Prostate gland (tissue), 2 donors: ENCODE data around the gene FIP1L1. TPM values are rescaled to one million over a fixed set of nuclear protein-coding genes. Genes with fewer than 3 reads are reported as not detected.
"Not testable (repeated sequence)": the region's sequence is repeated elsewhere in the genome, so short reads cannot be mapped to it uniquely, and the experiment has no call there.

Source experiments
- DNase-seq: peaks from one replicate; pipeline ENCODE4 v3.0.0-alpha.2; 2019; ENCODE audit warnings: low spot score
- H3K27ac ChIP-seq, 2 donors: fragments of 200-600 bp; sonication (generic); 2 replicates each; pipeline ENCODE4 v1.5.1; 2017 to 2019
- H3K27me3 ChIP-seq: fragments of 200-600 bp; sonication (generic); replicated peaks from 2 replicates; pipeline ENCODE4 v1.5.1; 2019; ENCODE audit not compliant: insufficient read depth
- H3K36me3 ChIP-seq, 2 donors: fragments of 200-600 bp; sonication (generic); 1 replicate in 1 of 2; 2 replicates in 1 of 2; pipeline versions ENCODE4 v1.5.1 to v1.8.1; 2017 to 2019
- H3K4me1 ChIP-seq: fragments of 200-600 bp; sonication (generic); replicated peaks from 2 replicates; pipeline ENCODE4 v1.5.1; 2019
- H3K4me3 ChIP-seq, 2 donors: fragments of 200-600 bp; sonication (generic); 2 replicates each; pipeline ENCODE4 v1.5.1; 2017 to 2019
- H3K9me3 ChIP-seq: fragments of 200-600 bp; sonication (generic); 2 replicates; pipeline ENCODE4 v1.5.1; 2017
- CTCF ChIP-seq, 4 experiments: fragments of 200-600 bp in 2 of 4; fragments of 450-650 bp in 2 of 4; sonication (generic) in 2 of 4; IDR thresholded peaks; 1 replicate in 3 of 4; 2 replicates in 1 of 4; pipeline ENCODE4 v1.5.1; 2016 to 2019; ENCODE audit warnings: antibody characterized with exemption in 4 of 4, mild to moderate bottlenecking in 2 of 4, moderate library complexity in 2 of 4
- POLR2A ChIP-seq: fragments of 450-650 bp; IDR thresholded peaks from one replicate; pipeline ENCODE4 v1.6.1; 2016; ENCODE audit warnings: antibody characterized with exemption, mild to moderate bottlenecking
- POLR2AphosphoS5 ChIP-seq: sonication (generic); formaldehyde crosslinking; IDR thresholded peaks from one replicate; pipeline ENCODE4 v1.6.1; 2017; ENCODE audit warnings: antibody characterized with exemption
- WGBS: methylation state at CpG from one replicate; pipeline ENCODE4 v1.1.5; 2018; 5-methylcytosine and 5-hydroxymethylcytosine counted together
- intact Hi-C: fragments of 100-400 bp; cut with DNase I; formaldehyde crosslinking; loops from one replicate; pipeline ENCODE4 v1.14.2; 2022
- total RNA-seq, 2 donors: library from RNA; depleted of rRNA; stranded (reverse); fragments of >200 nt; gene quantifications; one replicate each; pipeline ENCODE4 v1.1.0, GENCODE V29; 2016

Gene FIP1L1
- total RNA-seq, 2 donors from 2014 or later = 41.0 to 63.5 TPM

GRCh38 chr4:53465891-53466290 lies 88.5 kb downstream of the FIP1L1 start:
- Histone ChIP-seq H3K36me3 (no peaks in the 10 kb centered on the region), H3K27me3 (no peaks in the 10 kb centered on the region), H3K4me3 (no peak overlapping the region), H3K9me3 (no peaks in the 10 kb centered on the region), H3K4me1 (no peaks in the 10 kb centered on the region), H3K27ac (no peak overlapping the region)
- intact Hi-C loops = no loop called here
- DNase-seq = no peak
- TF ChIP-seq CTCF (IDR thresholded peaks at IDR 0.05) = no peak
- no peak for TF ChIP-seq POLR2A
- no peak for TF ChIP-seq POLR2AphosphoS5

DNA sequence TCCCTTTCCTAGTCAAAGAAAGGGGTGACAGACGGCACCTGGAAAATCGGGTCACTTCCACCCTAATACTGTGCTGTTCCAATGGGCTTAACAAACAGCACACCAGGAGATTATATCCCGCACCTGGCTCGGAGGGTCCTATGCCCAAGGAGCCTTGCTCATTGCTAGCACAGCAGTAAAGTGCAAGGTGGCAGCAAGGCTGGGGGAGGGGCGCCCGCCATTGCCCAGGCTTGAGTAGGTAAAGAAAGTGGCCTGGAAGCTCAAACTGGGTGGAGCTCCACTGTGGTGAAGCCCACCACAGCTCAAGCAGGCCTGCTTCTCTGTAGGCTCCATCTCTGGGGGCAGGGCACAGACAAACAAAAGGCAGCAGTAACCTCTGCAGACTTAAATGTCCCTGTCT lies 89.1 kb downstream of the FIP1L1 start:
- H3K4me3 ChIP-seq, H3K9me3 ChIP-seq, H3K27ac ChIP-seq, DNase-seq, H3K36me3 ChIP-seq, H3K4me1 ChIP-seq, H3K27me3 ChIP-seq, intact Hi-C loops: not testable (repeated sequence)
- WGBS = 96% methylated on average over 6 of the region's 6 CpGs

DNA sequence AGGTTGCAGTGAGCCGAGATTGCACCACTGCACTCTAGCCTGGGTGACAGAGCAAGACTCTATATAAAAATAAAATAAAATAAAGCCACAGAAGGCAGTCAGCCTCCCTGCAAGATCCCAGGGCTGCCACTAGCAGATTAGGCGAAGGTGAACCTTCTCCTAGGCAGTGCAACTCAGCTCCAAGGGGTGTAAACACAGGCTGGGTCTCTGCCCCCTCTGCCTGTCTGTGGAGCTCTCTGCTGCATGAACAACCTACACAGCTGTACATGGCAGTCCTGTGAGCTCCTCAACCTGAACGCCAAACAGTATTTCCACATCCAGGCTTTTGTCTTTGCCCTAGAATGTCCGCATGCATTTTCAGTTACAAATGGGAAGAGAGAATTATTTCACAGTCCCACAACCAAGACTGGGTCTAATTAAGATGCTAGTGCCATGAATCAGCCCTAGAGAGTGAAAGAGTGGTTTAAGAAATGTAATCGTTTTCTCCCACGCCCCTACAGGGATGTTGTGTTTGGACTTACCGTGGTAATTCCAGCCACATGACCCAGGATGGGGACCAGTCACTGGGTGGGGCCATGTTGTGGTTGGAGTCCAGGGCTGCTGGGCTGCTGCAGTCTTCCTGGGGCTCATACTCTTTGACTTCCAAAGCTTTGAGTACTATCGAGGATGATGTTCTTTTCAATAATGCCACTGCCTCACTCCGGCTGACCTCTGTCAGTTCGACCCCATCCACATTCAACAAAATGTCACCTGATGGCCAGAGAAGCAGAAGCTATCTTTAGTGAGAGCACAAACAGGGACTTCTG lies 99.0 kb downstream of the FIP1L1 start:
- TF ChIP-seq POLR2A = no peak
- no peak for TF ChIP-seq CTCF (IDR thresholded peaks at IDR 0.05)
- TF ChIP-seq POLR2AphosphoS5 = no peak
- H3K36me3 ChIP-seq = no peaks in the 10 kb centered on the region
- 83% methylated on average over 10 of the region's 10 CpGs for WGBS

DNA sequence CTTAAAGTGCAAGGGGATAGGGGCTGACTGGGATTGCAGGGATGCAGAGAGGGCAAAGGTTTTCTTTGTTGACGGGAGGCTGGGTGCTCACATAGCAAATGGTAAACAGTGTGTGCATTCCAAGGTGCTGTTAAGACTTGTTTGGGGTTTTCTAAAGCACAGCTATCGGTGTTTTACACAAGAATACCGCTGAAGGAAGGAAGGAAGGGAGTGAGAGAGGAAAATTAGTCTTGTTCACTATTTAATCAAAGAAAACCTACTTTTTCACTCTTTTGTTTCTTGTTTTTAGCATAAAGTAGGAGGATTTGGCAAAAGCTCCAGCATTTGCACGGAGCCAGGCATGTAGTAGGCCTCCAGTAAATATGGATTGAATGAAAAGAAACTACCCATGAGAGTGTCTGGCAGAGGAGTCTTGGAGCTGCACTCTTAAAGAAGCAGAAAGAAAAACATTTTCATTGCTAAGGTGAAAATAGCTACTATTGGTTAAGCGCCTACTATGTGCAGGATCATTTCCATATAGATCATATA lies 99.7 kb downstream of the FIP1L1 start:
- H3K4me1 ChIP-seq = no peaks in the 10 kb centered on the region
- no peak overlapping the region for H3K27ac ChIP-seq
- H3K4me3 ChIP-seq = no peak overlapping the region
- H3K36me3 ChIP-seq = no peaks in the 10 kb centered on the region
- WGBS = 45% methylated on average over 5 of the region's 5 CpGs
- no peaks in the 10 kb centered on the region for H3K9me3 ChIP-seq
- TF ChIP-seq POLR2AphosphoS5 (no peak), CTCF (IDR thresholded peaks at IDR 0.05) (no peak), POLR2A (no peak)
- DNase-seq = no peak
- intact Hi-C loops = no loop called here
- H3K27me3 ChIP-seq = no peaks in the 10 kb centered on the region

More for the DNA sequence above, 99.0 kb downstream of the FIP1L1 start:
- no peak for DNase-seq
- Histone ChIP-seq H3K4me1 (no peaks in the 10 kb centered on the region), H3K27ac (no peak overlapping the region), H3K4me3 (no peak overlapping the region), H3K27me3 (no peaks in the 10 kb centered on the region), H3K9me3 (no peaks in the 10 kb centered on the region)
- intact Hi-C loops = no loop called here

DNA sequence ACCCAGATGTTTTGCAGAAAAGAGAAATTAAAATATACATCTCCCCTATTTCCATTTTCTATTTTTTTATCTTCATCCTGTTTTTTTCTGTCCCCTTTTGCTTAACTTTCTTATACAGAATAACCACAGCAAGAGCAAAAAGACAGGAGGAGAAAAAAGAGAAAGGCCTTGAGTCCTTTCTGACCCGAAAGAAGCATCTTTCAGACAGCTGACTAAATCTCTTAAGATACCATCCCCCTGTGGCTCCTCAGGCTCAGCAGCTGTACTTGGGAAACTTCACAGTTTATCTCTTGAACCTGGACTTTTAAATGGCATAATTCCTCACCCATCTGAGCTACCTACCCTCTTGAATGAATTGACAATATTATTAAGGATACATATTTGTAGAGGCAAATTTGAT lies 100.2 kb downstream of the FIP1L1 start:
- Histone ChIP-seq H3K4me3 (no peak overlapping the region), H3K4me1 (no peaks in the 10 kb centered on the region), H3K27me3 (no peaks in the 10 kb centered on the region), H3K27ac (no peak overlapping the region), H3K9me3 (no peaks in the 10 kb centered on the region), H3K36me3 (no peaks in the 10 kb centered on the region)
- intact Hi-C loops = no loop called here
- TF ChIP-seq POLR2A = no peak
- TF ChIP-seq POLR2AphosphoS5 = no peak
- no peak for TF ChIP-seq CTCF (IDR thresholded peaks at IDR 0.05)
- WGBS = 81% methylated on average over 1 of the region's 1 CpG
- no peak for DNase-seq
